Body of pancreas (tissue), 4 donors: ENCODE measurements around the gene ZRANB3.

ENCODE experiments used
- POLR2A ChIP-seq, 3 donors: fragments of 450-650 bp; IDR thresholded peaks; one replicate each; pipeline ENCODE4 v1.6.1; 2016; ENCODE audit warnings: antibody characterized with exemption in 3 of 3, mild to moderate bottlenecking in 2 of 3
- TF ChIP-seq, protein P1 (sequence below), 7 experiments: fragments of 450-650 bp in 4 of 7; fragments of 200-600 bp in 3 of 7; sonication (generic) in 3 of 7; IDR thresholded peaks; one replicate each; pipeline ENCODE4 v1.5.1; 2016 to 2019; ENCODE audit warnings: antibody characterized with exemption in 7 of 7

GRCh38 chr2:135187270-135187669 is 343.7 kb downstream of the ZRANB3 start:
- TF ChIP-seq, protein P1, sequence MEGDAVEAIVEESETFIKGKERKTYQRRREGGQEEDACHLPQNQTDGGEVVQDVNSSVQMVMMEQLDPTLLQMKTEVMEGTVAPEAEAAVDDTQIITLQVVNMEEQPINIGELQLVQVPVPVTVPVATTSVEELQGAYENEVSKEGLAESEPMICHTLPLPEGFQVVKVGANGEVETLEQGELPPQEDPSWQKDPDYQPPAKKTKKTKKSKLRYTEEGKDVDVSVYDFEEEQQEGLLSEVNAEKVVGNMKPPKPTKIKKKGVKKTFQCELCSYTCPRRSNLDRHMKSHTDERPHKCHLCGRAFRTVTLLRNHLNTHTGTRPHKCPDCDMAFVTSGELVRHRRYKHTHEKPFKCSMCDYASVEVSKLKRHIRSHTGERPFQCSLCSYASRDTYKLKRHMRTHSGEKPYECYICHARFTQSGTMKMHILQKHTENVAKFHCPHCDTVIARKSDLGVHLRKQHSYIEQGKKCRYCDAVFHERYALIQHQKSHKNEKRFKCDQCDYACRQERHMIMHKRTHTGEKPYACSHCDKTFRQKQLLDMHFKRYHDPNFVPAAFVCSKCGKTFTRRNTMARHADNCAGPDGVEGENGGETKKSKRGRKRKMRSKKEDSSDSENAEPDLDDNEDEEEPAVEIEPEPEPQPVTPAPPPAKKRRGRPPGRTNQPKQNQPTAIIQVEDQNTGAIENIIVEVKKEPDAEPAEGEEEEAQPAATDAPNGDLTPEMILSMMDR (IDR thresholded peaks at IDR 0.05), result no peak
- no peak for TF ChIP-seq POLR2A (IDR thresholded peaks at IDR 0.05)
